CD4-positive, alpha-beta T cell treated with Interleukin-17A for 4 hours (primary cell): ENCODE results near the gene RPLP1.

Source experiments
- DNase-seq: peaks from one replicate; pipeline ENCODE4 v3.0.0-alpha.2; 2020; ENCODE audit warnings: mixed read lengths

Gene RPLP1

DNA sequence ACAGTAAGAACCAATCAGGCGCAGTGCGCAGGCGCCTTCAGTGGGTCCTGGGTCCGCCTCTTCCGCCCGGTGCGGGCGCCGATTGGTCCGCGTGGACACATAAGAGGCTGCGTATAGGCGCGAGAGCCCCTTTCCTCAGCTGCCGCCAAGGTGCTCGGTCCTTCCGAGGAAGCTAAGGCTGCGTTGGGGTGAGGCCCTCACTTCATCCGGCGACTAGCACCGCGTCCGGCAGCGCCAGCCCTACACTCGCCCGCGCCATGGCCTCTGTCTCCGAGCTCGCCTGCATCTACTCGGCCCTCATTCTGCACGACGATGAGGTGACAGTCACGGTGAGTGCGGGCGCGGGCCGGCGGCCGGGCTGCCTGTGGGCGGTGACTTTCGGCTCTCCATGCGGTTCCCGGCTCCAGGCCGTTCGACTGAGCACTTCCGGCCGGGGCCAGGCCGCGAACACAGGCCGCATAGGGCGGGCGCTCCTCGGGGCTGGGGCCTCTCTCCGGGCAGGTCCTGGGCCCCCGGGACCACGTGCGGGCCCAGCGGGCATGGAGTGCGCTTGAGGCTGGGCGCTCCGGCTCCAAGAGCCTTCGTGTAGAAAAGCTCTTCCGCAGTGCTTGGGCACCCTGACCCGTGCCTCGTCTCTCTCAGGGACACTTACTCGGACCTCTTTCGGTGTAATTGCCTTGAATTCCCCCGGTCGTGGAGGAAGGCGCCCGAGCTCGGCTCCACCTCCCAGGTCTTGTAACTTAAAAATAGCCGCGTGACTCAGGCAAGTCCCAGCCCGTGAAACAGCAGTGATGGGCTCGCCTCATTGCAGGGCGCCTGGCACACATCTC is at the start of gene RPLP1:
Gene RPLP1, plus strand, starts transcription at position 127 of the 830 bp plus-strand sequence. Its CDS starts 131 bp downstream, at position 258.
- peak; percentile 97 for DNase-seq

GRCh38 chr15:69403594-69403993 is 49.0 kb upstream of the RPLP1 start:
- no peak for DNase-seq

GRCh38 chr15:69405110-69405509 is 47.5 kb upstream of the RPLP1 start:
- DNase-seq, result no peak

- DNase-seq, result no peak
Observed at GRCh38 chr15:69407719-69408400, 44.8 kb upstream of the RPLP1 start.

GRCh38 chr15:69408841-69409240 is 43.8 kb upstream of the RPLP1 start:
- DNase-seq, result no peak

- DNase-seq, result peak; percentile 30
Observed at GRCh38 chr15:69410248-69410874, 42.3 kb upstream of the RPLP1 start.

DNA sequence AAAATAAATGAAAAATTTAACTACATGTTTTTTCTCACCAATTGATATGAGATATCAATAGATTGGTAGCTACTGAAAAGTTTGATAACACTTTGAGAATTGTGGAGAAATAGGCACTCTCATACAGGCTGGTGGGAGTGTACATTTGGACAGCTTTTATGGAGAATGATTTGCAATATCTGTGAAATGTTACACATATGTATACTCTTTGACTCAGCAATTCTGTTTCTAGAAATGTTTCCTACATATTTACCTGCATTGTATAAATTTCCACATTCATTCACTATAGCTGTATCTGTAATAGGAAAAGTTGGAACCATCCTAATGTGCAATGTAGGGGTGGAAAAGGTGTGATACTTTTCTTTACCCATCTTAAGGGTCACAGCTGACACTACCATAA is 40.3 kb upstream of the RPLP1 start:
- DNase-seq, result no peak

DNA sequence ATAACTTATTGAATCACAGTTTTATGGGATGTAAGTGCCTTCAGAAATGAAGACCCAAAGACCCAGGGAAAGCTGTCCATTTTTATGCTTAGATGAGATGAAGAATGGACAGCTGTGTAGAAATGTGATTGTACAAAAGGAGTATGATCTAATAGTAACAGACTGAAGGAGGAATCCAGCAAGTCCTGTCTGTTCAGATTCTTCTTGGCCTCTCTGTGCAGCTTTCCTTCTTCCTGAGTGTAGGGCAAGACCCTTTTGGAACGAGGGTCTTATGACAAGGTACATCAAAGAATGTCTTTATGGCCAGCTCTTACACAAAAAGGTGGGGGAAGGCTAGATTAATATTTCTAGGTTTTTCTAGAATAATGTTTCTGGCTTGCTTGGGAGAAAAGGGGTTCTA is 39.9 kb upstream of the RPLP1 start:
- DNase-seq, result no peak

GRCh38 chr15:69413822-69414700 is 38.6 kb upstream of the RPLP1 start, which contains the start of gene KIF23:
KIF23 (plus strand) TSS chr15:69414349; CDS start chr15:69414466, 117 bp downstream.
- DNase-seq, result peak; percentile 95

- peak; percentile 12 for DNase-seq
Observed at GRCh38 chr15:69414701-69415167, 37.9 kb upstream of the RPLP1 start.

DNA sequence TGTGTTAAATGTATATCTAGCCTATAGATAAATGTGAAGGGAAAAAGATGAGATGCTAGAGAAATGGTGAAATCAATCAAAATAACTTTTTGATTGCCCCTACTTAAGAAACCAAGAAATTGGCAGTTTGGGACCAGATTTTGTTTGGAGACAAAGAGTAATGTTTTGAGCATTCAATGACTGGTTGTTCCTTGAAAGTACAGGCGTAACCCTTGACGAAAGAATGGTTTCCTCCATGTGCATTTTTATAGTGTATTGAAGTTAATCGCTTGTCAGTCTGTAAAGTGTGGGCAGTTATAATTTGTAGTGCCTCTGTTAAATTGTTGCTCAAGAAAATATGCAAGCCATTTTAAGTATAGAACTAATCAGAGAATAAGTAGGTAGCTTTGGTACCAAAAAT is 37.2 kb upstream of the RPLP1 start:
- no peak for DNase-seq

GRCh38 chr15:69417581-69417980 is 35.0 kb upstream of the RPLP1 start:
- no peak for DNase-seq

GRCh38 chr15:69421498-69421897 is 31.1 kb upstream of the RPLP1 start:
- DNase-seq, result no peak

DNA sequence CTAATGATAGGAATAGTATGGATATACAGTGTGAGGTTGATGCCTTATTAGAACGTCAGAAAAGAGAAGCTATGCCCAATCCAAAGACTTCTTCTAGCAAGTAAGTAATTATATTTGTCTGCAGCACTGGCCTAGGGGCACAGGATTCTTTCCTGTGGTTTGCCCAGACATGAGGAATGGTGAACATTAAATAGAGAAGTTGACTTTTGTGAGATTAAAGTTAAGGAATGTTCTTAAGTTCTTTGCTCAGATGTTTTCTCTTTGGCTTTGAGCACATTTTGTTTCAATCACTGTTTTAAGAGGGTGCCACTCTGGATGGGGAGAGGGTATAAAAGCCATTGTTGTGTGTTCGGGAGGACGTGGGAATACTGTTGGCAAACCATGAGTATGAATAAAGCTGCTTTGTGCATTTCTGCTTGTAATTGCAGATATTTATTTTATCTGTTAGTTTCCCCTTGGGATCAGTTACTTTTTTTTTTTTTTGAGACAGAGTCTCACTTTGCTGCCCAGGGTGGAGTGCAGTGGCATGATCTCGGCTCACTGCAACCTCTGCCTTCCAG is 30.2 kb upstream of the RPLP1 start:
- DNase-seq, result no peak

DNA sequence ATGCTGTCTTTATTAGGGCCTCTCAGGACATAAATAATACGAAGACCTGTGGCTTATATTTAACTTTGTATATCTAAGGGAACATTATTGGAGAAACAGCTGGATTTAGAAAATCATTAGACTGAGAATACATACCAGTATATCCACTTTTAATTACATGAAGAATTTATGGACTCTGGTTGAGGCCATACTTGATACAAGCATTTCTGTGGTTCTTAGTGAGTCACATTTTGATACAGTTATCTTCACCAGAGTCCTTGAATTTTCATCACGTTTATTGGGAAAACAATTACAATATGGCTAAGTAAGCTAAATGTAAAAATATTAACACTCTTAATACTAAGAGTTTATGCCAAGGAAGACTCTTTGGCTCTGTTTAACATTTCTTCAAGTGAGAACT is 28.6 kb upstream of the RPLP1 start:
- DNase-seq, result no peak

- no peak for DNase-seq
Observed at GRCh38 chr15:69424748-69425413, 27.7 kb upstream of the RPLP1 start.

DNA sequence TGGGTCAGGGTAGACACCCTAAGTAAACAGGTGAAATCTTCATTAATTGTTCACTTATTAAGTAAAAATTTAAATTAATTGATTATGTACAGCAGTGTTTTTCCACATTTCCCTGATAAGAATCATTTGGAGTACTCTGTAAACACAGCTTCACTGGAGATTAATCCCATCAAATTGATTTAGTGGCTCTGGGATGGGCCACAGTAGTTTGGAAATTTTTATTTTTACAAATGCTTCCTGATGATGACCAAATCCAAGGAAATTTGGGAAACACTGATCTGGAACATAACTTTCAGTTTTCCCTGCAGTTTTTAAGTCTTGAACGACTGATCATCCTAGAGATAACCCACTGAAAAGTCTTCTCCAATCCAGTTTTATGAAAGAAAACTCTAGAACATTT is 18.8 kb upstream of the RPLP1 start:
- no peak for DNase-seq

DNA sequence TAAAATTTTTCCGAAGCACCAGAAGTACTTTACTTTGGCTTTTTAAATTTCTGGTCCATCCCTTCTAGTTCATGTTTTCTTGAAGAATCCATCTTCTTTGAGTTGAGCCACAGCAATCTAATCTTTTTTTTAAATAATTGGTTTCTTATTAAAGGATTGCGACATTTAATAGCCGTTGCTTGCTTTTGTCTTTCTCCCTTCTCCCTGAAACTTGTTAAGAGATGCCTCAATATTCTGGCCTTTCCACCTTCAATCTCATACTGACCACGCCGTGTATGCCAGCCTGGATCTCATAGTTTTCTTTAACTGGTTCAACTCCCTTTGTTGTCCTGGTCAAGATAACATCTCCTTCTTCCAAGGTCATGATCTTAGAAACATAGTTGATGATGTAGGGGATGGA is 18.4 kb upstream of the RPLP1 start:
- DNase-seq, result no peak

GRCh38 chr15:69434679-69435078 is 17.9 kb upstream of the RPLP1 start:
- no peak for DNase-seq

DNA sequence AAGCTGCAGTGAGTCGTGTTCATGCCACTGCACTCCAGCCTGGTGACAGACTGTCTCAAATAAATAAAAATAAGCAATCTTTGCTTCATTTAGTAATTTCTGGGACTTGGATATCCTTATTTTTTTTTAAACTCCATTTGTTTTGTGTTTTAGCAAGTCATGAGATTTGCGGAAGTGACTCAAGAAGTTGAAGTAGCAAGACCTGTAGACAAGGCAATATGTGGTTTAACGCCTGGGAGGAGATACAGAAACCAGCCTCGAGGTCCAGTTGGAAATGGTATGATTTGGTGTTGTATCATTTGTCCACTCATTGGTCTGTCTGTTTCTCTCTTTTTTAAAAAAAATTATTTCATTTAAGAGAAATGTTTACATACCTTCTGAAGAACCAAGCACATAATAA is 16.6 kb upstream of the RPLP1 start:
- no peak for DNase-seq

GRCh38 chr15:69436951-69437350 is 15.7 kb upstream of the RPLP1 start:
- no peak for DNase-seq

- DNase-seq, result no peak
Observed at GRCh38 chr15:69439623-69440022, 13.0 kb upstream of the RPLP1 start.
